Breast epithelium (tissue), 4 donors: ENCODE measurements around the gene TYRP1. TPM values are rescaled to one million over a fixed set of nuclear protein-coding genes. Genes with fewer than 3 reads are reported as not detected.

Experiments used
- DNase-seq, 2 donors: peaks; one replicate each; pipeline ENCODE4 v3.0.0-alpha.2; 2019; ENCODE audit warnings: low spot score in 2 of 2
- H3K27ac ChIP-seq, 2 donors: fragments of 200-600 bp; sonication (generic) in 1 of 2; one replicate each; pipeline ENCODE4 v1.5.1; 2016 to 2019; ENCODE audit warnings: mild to moderate bottlenecking in 1 of 2
- H3K27me3 ChIP-seq, 2 donors: fragments of 200-600 bp; sonication (generic) in 1 of 2; one replicate each; pipeline versions ENCODE4 v1.5.1 to v1.6.0; 2017 to 2019; ENCODE audit warnings: control low read depth in 1 of 2, mild to moderate bottlenecking in 1 of 2
- H3K36me3 ChIP-seq: fragments of 200-600 bp; one replicate; pipeline ENCODE4 v1.5.1; 2019
- H3K4me1 ChIP-seq, 2 donors: fragments of 200-600 bp; sonication (generic); one replicate each; pipeline ENCODE4 v1.5.1; 2016 to 2019; ENCODE audit warnings: control low read depth in 1 of 2
- H3K4me3 ChIP-seq, 3 donors: fragments of 200-600 bp; sonication (generic); 1 replicate in 2 of 3; 2 replicates in 1 of 3; pipeline ENCODE4 v1.5.1; 2016 to 2019; ENCODE audit warnings: mild to moderate bottlenecking in 3 of 3, moderate library complexity in 2 of 3
- H3K9me3 ChIP-seq, 2 donors: fragments of 200-600 bp; sonication (generic) in 1 of 2; one replicate each; pipeline ENCODE4 v1.5.1; 2016 to 2019; ENCODE audit warnings: control low read depth in 1 of 2
- CTCF ChIP-seq, 3 donors: fragments of 450-650 bp; IDR thresholded peaks; one replicate each; pipeline ENCODE4 v1.5.1; 2016 to 2017; ENCODE audit warnings: antibody characterized with exemption in 3 of 3, mild to moderate bottlenecking in 3 of 3, moderate library complexity in 3 of 3
- POLR2A ChIP-seq: fragments of 450-650 bp; IDR thresholded peaks from one replicate; pipeline ENCODE4 v1.6.1; 2016; ENCODE audit warnings: antibody characterized with exemption, mild to moderate bottlenecking, moderate library complexity
- POLR2AphosphoS5 ChIP-seq, 3 donors: sonication (generic); formaldehyde crosslinking; IDR thresholded peaks; one replicate each; pipeline ENCODE4 v1.6.1; 2017; ENCODE audit warnings: antibody characterized with exemption in 3 of 3
- intact Hi-C: fragments of 100-400 bp; cut with DNase I; formaldehyde crosslinking; loops from one replicate; pipeline ENCODE4 v1.15.1; 2023; ENCODE audit warnings: low total_unique reads
- total RNA-seq, 3 donors: library from RNA; depleted of rRNA; stranded (reverse); fragments of >200 nt; gene quantifications; one replicate each; pipeline ENCODE4 v1.1.0, GENCODE V29; 2016

Gene TYRP1
- total RNA-seq, 3 donors from 2014 or later = not detected

- H3K27me3 ChIP-seq = no peaks in the 10 kb centered on the region
- no peak for DNase-seq
- H3K4me1 ChIP-seq = no peaks in the 10 kb centered on the region
- H3K4me3 ChIP-seq = no peak overlapping the region
- H3K27ac ChIP-seq = no peak overlapping the region
- intact Hi-C loops = no loop called here
- H3K9me3 ChIP-seq = no peaks in the 10 kb centered on the region
- H3K36me3 ChIP-seq = no peaks in the 10 kb centered on the region
- TF ChIP-seq POLR2AphosphoS5 (IDR thresholded peaks at IDR 0.05) = no peak
- no peak for TF ChIP-seq POLR2A
- no peak for TF ChIP-seq CTCF (IDR thresholded peaks at IDR 0.05)
Measured at GRCh38 chr9:12726795-12727194, 33.6 kb downstream of the TYRP1 start.

- no peaks in the 10 kb centered on the region for H3K36me3 ChIP-seq
- intact Hi-C loops = no loop called here
- no peaks in the 10 kb centered on the region for H3K4me1 ChIP-seq
- no peak for DNase-seq
- H3K4me3 ChIP-seq = no peak overlapping the region
- H3K27ac ChIP-seq = no peak overlapping the region
- TF ChIP-seq POLR2A (no peak), POLR2AphosphoS5 (IDR thresholded peaks at IDR 0.05) (no peak), CTCF (IDR thresholded peaks at IDR 0.05) (no peak)
- peaks cover 3 to 7% of the 10 kb centered on the region in 2 donors for H3K9me3 ChIP-seq
- H3K27me3 ChIP-seq = no peaks in the 10 kb centered on the region
Measured at GRCh38 chr9:12730198-12730597, 37.0 kb downstream of the TYRP1 start.

GRCh38 chr9:12730927-12731326, 37.7 kb downstream of the TYRP1 start:
- intact Hi-C loops = no loop called here
- Histone ChIP-seq H3K4me1 (no peaks in the 10 kb centered on the region), H3K4me3 (no peak overlapping the region), H3K9me3 (peaks cover 3 to 7% of the 10 kb centered on the region in 2 donors), H3K27ac (no peak overlapping the region), H3K27me3 (no peaks in the 10 kb centered on the region), H3K36me3 (no peaks in the 10 kb centered on the region)
- TF ChIP-seq POLR2AphosphoS5 (IDR thresholded peaks at IDR 0.05) = no peak
- no peak for TF ChIP-seq POLR2A
- no peak for TF ChIP-seq CTCF (IDR thresholded peaks at IDR 0.05)
- no peak for DNase-seq

- Histone ChIP-seq H3K9me3 (peaks cover 3 to 7% of the 10 kb centered on the region in 2 donors), H3K27me3 (no peaks in the 10 kb centered on the region), H3K4me3 (no peak overlapping the region), H3K27ac (no peak overlapping the region), H3K36me3 (no peaks in the 10 kb centered on the region), H3K4me1 (no peaks in the 10 kb centered on the region)
- TF ChIP-seq POLR2A (no peak), POLR2AphosphoS5 (IDR thresholded peaks at IDR 0.05) (no peak)
- intact Hi-C loops = no loop called here
- DNase-seq = no peak
Measured at GRCh38 chr9:12732971-12733370, 39.8 kb downstream of the TYRP1 start.

GRCh38 chr9:12735665-12736064, 42.5 kb downstream of the TYRP1 start:
- H3K27me3 ChIP-seq = no peaks in the 10 kb centered on the region
- DNase-seq = no peak
- intact Hi-C loops = no loop called here

More at GRCh38 chr9:12735665-12736064, 42.5 kb downstream of the TYRP1 start:
- Histone ChIP-seq H3K27ac (no peak overlapping the region), H3K4me3 (no peak overlapping the region), H3K36me3 (no peaks in the 10 kb centered on the region), H3K4me1 (no peaks in the 10 kb centered on the region), H3K9me3 (peaks cover 3 to 7% of the 10 kb centered on the region in 2 donors)
- TF ChIP-seq CTCF (IDR thresholded peaks at IDR 0.05) (no peak), POLR2AphosphoS5 (IDR thresholded peaks at IDR 0.05) (no peak), POLR2A (no peak)
